Colonic mucosa (tissue), 4 donors: ENCODE data around the gene NUP35. TPM values are rescaled to one million over a fixed set of nuclear protein-coding genes. Genes with fewer than 3 reads are reported as not detected.

ENCODE experiments used
- DNase-seq: peaks from one replicate; pipeline ENCODE4 v3.0.0-alpha.2; 2020
- H3K27ac ChIP-seq: fragments of 200-600 bp; one replicate; pipeline ENCODE4 v1.8.0; 2021
- H3K27me3 ChIP-seq: fragments of 200-600 bp; one replicate; pipeline ENCODE4 v1.8.0; 2021
- H3K36me3 ChIP-seq: fragments of 200-600 bp; one replicate; pipeline ENCODE4 v1.8.0; 2021
- H3K4me1 ChIP-seq: fragments of 200-600 bp; one replicate; pipeline ENCODE4 v1.8.0; 2021; ENCODE audit warnings: mild to moderate bottlenecking
- H3K4me3 ChIP-seq: fragments of 200-600 bp; one replicate; pipeline ENCODE4 v1.8.0; 2021
- H3K9ac ChIP-seq, 2 donors: one replicate each; pipeline ENCODE4 v1.7.0; 2013; ENCODE audit warnings: control low read depth in 2 of 2, low read depth in 2 of 2, low read length in 2 of 2
- H3K9me3 ChIP-seq: fragments of 200-600 bp; one replicate; pipeline ENCODE4 v1.8.0; 2021
- CTCF ChIP-seq: fragments of 200-600 bp; IDR thresholded peaks from one replicate; pipeline ENCODE4 v1.8.0; 2022; ENCODE audit warnings: antibody characterized with exemption, mild to moderate bottlenecking
- intact Hi-C: fragments of 100-400 bp; cut with DNase I; formaldehyde crosslinking; loops from one replicate; pipeline ENCODE4 v1.14.1; 2022
- total RNA-seq, 2 donors: library from RNA; stranded (reverse); fragmentation: NEBNext Ultra II Directional in 1 of 2; extraction: Animal tissue kit (Norgen Biotek cat#: 25700) in 1 of 2; gene quantifications; one replicate each; pipeline ENCODE4 v1.2.1, GENCODE V29; 2021
- donor health status: healthy.
- donor health status: DM: no; HTN: no; CAD: no.
- donor health status: DM: no; HTN: no; CAD: no.

Gene NUP35
- total RNA-seq, 2 donors from 2014 or later, result 11.3 to 19.1 TPM

- Histone ChIP-seq H3K27ac (peak overlapping the region; percentile 82), H3K36me3 (no peaks in the 10 kb centered on the region), H3K4me1 (peaks cover 8% of the 10 kb centered on the region), H3K9me3 (no peaks in the 10 kb centered on the region), H3K4me3 (peak overlapping the region; percentile 85), H3K27me3 (no peaks in the 10 kb centered on the region), H3K9ac (peak overlapping the region; percentile 57 to 61)
- intact Hi-C loops, result loop anchor here (5.0 kb wide), 1 partner anchor 47 kb away; the partner anchor contains the start of gene DUSP19
- DNase-seq, result no peak
- no peak for TF ChIP-seq CTCF
Measured at GRCh38 chr2:183123959-183124221, 353 bp upstream of the NUP35 start.

DNA sequence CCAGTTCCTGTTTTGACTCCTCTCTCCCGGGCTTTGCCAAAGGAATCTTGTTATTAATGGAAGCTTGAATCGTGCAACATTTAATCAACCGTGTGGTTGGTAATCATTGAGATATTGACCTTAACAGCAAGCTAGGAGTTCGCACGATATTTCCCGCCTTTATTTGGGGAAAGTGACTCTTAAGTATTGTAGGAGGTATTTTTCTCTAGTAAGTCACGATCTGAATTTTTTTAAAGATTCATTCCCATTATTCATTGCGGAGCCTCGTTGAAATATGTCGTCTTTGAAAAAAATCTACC lies 663 bp downstream of the NUP35 start:
- no peak for DNase-seq
- peak overlapping the region; percentile 82 for H3K27ac ChIP-seq
- no peaks in the 10 kb centered on the region for H3K9me3 ChIP-seq
- no peak for TF ChIP-seq CTCF
- peak overlapping the region; percentile 85 for H3K4me3 ChIP-seq
- no peaks in the 10 kb centered on the region for H3K27me3 ChIP-seq
- peak overlapping the region; percentile 57 to 77 for H3K9ac ChIP-seq
- intact Hi-C loops, result loop anchor here (5.0 kb wide), 1 partner anchor 48 kb away; the partner anchor contains the start of gene DUSP19
- peaks cover 8% of the 10 kb centered on the region for H3K4me1 ChIP-seq
- H3K36me3 ChIP-seq, result no peaks in the 10 kb centered on the region

DNA sequence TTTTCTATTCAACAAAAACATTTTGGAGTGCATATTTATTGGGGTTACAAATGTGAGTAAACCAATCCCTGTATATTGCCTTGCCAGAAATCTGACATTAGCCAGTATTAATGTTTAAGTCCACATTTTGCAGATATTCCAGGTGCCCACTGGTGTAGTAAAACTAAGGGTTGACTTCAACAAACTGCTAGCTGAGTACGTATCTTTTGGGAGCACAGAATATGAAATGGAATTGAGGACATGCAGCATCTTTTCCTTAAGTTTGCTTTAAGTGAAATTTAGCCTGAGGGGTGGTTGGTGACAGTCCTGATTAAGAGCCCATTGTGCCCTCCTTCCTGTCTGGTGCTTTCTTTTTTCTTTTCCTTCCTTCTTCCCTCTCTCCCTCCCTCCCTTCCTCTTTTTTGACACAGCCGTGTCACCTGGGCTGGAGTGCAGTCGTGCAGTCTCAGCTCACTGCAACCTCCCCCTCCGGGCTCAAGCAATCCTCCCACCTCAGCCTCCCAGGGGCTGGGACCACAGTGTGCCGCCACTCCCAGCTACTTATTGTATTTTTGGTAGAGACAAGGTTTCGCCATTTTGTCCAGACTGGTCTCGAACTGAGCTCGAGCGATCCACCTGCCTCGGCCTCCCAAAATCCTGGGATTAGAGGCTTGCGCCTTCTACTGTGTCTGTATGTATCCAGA lies 1.6 kb downstream of the NUP35 start:
- Histone ChIP-seq H3K4me1 (peaks cover 8% of the 10 kb centered on the region), H3K27ac (no peak overlapping the region), H3K4me3 (peak overlapping the region; percentile 85), H3K36me3 (no peaks in the 10 kb centered on the region), H3K9ac (no peak overlapping the region), H3K27me3 (no peaks in the 10 kb centered on the region), H3K9me3 (no peaks in the 10 kb centered on the region)
- TF ChIP-seq CTCF, result no peak
- DNase-seq, result no peak
- intact Hi-C loops, result no loop called here

GRCh38 chr2:183126635-183127034 lies 2.4 kb downstream of the NUP35 start:
- intact Hi-C loops, result no loop called here
- Histone ChIP-seq H3K36me3 (no peaks in the 10 kb centered on the region), H3K27ac (no peak overlapping the region), H3K4me3 (no peak overlapping the region), H3K9me3 (no peaks in the 10 kb centered on the region), H3K27me3 (no peaks in the 10 kb centered on the region), H3K4me1 (peaks cover 8% of the 10 kb centered on the region), H3K9ac (no peak overlapping the region)
- DNase-seq, result no peak
- TF ChIP-seq CTCF, result no peak

GRCh38 chr2:183134016-183134415 lies 9.8 kb downstream of the NUP35 start:
- Histone ChIP-seq H3K9ac (no peak overlapping the region), H3K27ac (no peak overlapping the region), H3K4me1 (no peaks in the 10 kb centered on the region), H3K36me3 (no peaks in the 10 kb centered on the region), H3K27me3 (no peaks in the 10 kb centered on the region), H3K9me3 (no peaks in the 10 kb centered on the region), H3K4me3 (no peak overlapping the region)
- intact Hi-C loops, result no loop called here
- DNase-seq, result no peak
- no peak for TF ChIP-seq CTCF
